HEK293 (cell line): ENCODE data around the gene ATXN7L3B.

Source experiments
- CTCF ChIA-PET: fragments of 350-600 bp; formaldehyde crosslinking; extraction: SDS; loops from one replicate; lab custom pipeline; 2021; ENCODE audit warnings: antibody characterized with exemption; lab: Yijun Ruan, JAX
- POLR2A ChIA-PET: fragments of 300-600 bp; formaldehyde crosslinking; extraction: SDS; loops from one replicate; lab custom pipeline; 2020; ENCODE audit warnings: antibody characterized with exemption, inconsistent platforms; lab: Yijun Ruan, JAX
- H3K27ac ChIP-seq: fragments of 200-500 bp; sonication (Bioruptor generic); 2 replicates; pipeline ENCODE4 v1.5.1; 2014; ENCODE audit warnings: low read depth, low read length, control low read depth, inconsistent platforms; ENCODE audit errors: extremely low read depth
- H3K36me3 ChIP-seq, 2 experiments: fragments of 200-500 bp in 1 of 2; sonication (Bioruptor generic) in 1 of 2; 1 replicate in 1 of 2; 2 replicates in 1 of 2; pipeline ENCODE4 v1.5.1; 2014 to 2017; ENCODE audit warnings: inconsistent platforms in 2 of 2, low read length in 2 of 2; ENCODE audit not compliant: control insufficient read depth in 2 of 2, insufficient read depth in 1 of 2
- H3K4me1 ChIP-seq: fragments of 200-500 bp; sonication (Bioruptor generic); 2 replicates; pipeline ENCODE4 v1.5.1; 2014; ENCODE audit warnings: mild to moderate bottlenecking, low read length, inconsistent platforms; ENCODE audit not compliant: control insufficient read depth, insufficient read depth
- H3K4me3 ChIP-seq: 2 replicates; pipeline ENCODE4 v1.5.1; 2011; ENCODE audit warnings: low read depth, mild to moderate bottlenecking, control low read depth, low read length, moderate library complexity
- H3K9me3 ChIP-seq: fragments of 200-500 bp; sonication (Bioruptor generic); 2 replicates; pipeline ENCODE4 v1.5.1; 2014; ENCODE audit warnings: low read depth, low read length, inconsistent platforms; ENCODE audit not compliant: control insufficient read depth, insufficient read depth
- GFI1B ChIP-seq: fragments of 450-650 bp; formaldehyde crosslinking; IDR thresholded peaks from 2 replicates; pipeline ENCODE4 v1.5.1; 2016; ENCODE audit warnings: missing biosample characterization, missing genetic modification characterization
- GLI2 ChIP-seq: fragments of 450-650 bp; formaldehyde crosslinking; IDR thresholded peaks from 2 replicates; pipeline ENCODE4; 2017; ENCODE audit warnings: missing biosample characterization, missing genetic modification characterization, low read depth, borderline replicate concordance
- HOXD13 ChIP-seq: sonication (generic); formaldehyde crosslinking; IDR thresholded peaks from 2 replicates; pipeline ENCODE4 v1.8.0; 2022; ENCODE audit warnings: missing genetic modification reagents, borderline replicate concordance
- OVOL3 ChIP-seq: fragments of 450-650 bp; formaldehyde crosslinking; IDR thresholded peaks from 2 replicates; pipeline ENCODE4 v1.5.1; 2016; ENCODE audit warnings: missing biosample characterization, missing genetic modification characterization
- REPIN1 ChIP-seq: fragments of 450-650 bp; formaldehyde crosslinking; IDR thresholded peaks from 2 replicates; pipeline ENCODE4 v1.5.1; 2017; ENCODE audit warnings: missing biosample characterization, missing genetic modification characterization, low read depth
- SALL2 ChIP-seq: fragments of 450-650 bp; formaldehyde crosslinking; IDR thresholded peaks from 2 replicates; pipeline ENCODE4 v1.5.0; 2017; ENCODE audit warnings: missing biosample characterization, mild to moderate bottlenecking, missing genetic modification characterization, borderline replicate concordance
- ZBTB11 ChIP-seq: fragments of 450-650 bp; formaldehyde crosslinking; conservative IDR thresholded peaks from 2 replicates; pipeline ENCODE4 v1.5.1; 2016; ENCODE audit warnings: low read depth, missing biosample characterization, missing genetic modification characterization
- ZBTB17 ChIP-seq: fragments of 450-650 bp; formaldehyde crosslinking; IDR thresholded peaks from 2 replicates; pipeline ENCODE4 v1.5.1; 2016; ENCODE audit warnings: missing biosample characterization, missing genetic modification characterization
- ZBTB49 ChIP-seq: fragments of 450-650 bp; formaldehyde crosslinking; IDR thresholded peaks from 2 replicates; pipeline ENCODE4 v1.5.1; 2016; ENCODE audit warnings: missing biosample characterization, missing genetic modification characterization, low read depth
- ZBTB8A ChIP-seq: fragments of 450-650 bp; formaldehyde crosslinking; IDR thresholded peaks from 2 replicates; pipeline ENCODE4 v1.5.1; 2016; ENCODE audit warnings: missing biosample characterization, missing genetic modification characterization
- ZFP3 ChIP-seq: fragments of 450-650 bp; formaldehyde crosslinking; IDR thresholded peaks from 2 replicates; pipeline ENCODE4 v1.5.1; 2016; ENCODE audit warnings: low read depth, missing biosample characterization, missing genetic modification characterization
- ZFP69B ChIP-seq: fragments of 450-650 bp; formaldehyde crosslinking; IDR thresholded peaks from 2 replicates; pipeline ENCODE4 v1.5.1; 2016; ENCODE audit warnings: missing biosample characterization, missing genetic modification characterization
- ZNF114 ChIP-seq: fragments of 450-650 bp; formaldehyde crosslinking; IDR thresholded peaks from 2 replicates; pipeline ENCODE4 v1.5.0; 2017; ENCODE audit warnings: missing biosample characterization, missing genetic modification characterization
- ZNF138 ChIP-seq: fragments of 450-650 bp; formaldehyde crosslinking; IDR thresholded peaks from 2 replicates; pipeline ENCODE4 v1.5.1; 2016; ENCODE audit warnings: missing biosample characterization, missing genetic modification characterization, borderline replicate concordance
- ZNF214 ChIP-seq: fragments of 450-650 bp; formaldehyde crosslinking; IDR thresholded peaks from 2 replicates; pipeline ENCODE4 v1.5.1; 2017; ENCODE audit warnings: missing biosample characterization, mild to moderate bottlenecking, missing genetic modification characterization, borderline replicate concordance
- ZNF223 ChIP-seq: fragments of 450-650 bp; formaldehyde crosslinking; IDR thresholded peaks from 2 replicates; pipeline ENCODE4 v1.5.1; 2016; ENCODE audit warnings: missing biosample characterization, missing genetic modification characterization
- ZNF24 ChIP-seq: fragments of 450-650 bp; formaldehyde crosslinking; IDR thresholded peaks from 2 replicates; pipeline ENCODE4 v1.5.1; 2016; ENCODE audit warnings: missing biosample characterization, missing genetic modification characterization
- ZNF26 ChIP-seq: fragments of 450-650 bp; formaldehyde crosslinking; IDR thresholded peaks from 2 replicates; pipeline ENCODE4 v1.5.1; 2016; ENCODE audit warnings: missing biosample characterization, missing genetic modification characterization
- ZNF426 ChIP-seq: fragments of 450-650 bp; formaldehyde crosslinking; IDR thresholded peaks from 2 replicates; pipeline ENCODE4 v1.5.1; 2017; ENCODE audit warnings: missing biosample characterization, missing genetic modification characterization, mild to moderate bottlenecking, inconsistent platforms, moderate library complexity
- ZNF48 ChIP-seq: fragments of 450-650 bp; formaldehyde crosslinking; IDR thresholded peaks from 2 replicates; pipeline ENCODE4 v1.5.1; 2016; ENCODE audit warnings: missing biosample characterization, missing genetic modification characterization
- ZNF501 ChIP-seq: fragments of 450-650 bp; formaldehyde crosslinking; IDR thresholded peaks from 2 replicates; pipeline ENCODE4 v1.5.1; 2016; ENCODE audit warnings: missing biosample characterization, missing genetic modification characterization
- ZNF521 ChIP-seq: fragments of 450-650 bp; formaldehyde crosslinking; IDR thresholded peaks from 2 replicates; pipeline ENCODE4 v1.5.1; 2017; ENCODE audit warnings: missing biosample characterization, mild to moderate bottlenecking, missing genetic modification characterization
- ZNF549 ChIP-seq: fragments of 450-650 bp; IDR thresholded peaks from 2 replicates; pipeline ENCODE4 v1.5.1; 2018; ENCODE audit warnings: missing biosample characterization, missing genetic modification characterization, mild to moderate bottlenecking, inconsistent platforms, moderate library complexity
- ZNF571 ChIP-seq: fragments of 450-650 bp; formaldehyde crosslinking; IDR thresholded peaks from 2 replicates; pipeline ENCODE4 v1.5.0; 2017; ENCODE audit warnings: missing biosample characterization, missing genetic modification characterization
- ZNF629 ChIP-seq: fragments of 450-650 bp; formaldehyde crosslinking; IDR thresholded peaks from 2 replicates; pipeline ENCODE4 v1.5.1; 2017; ENCODE audit warnings: missing biosample characterization, missing genetic modification characterization
- ZNF692 ChIP-seq: fragments of 450-650 bp; formaldehyde crosslinking; IDR thresholded peaks from 2 replicates; pipeline ENCODE4 v1.5.1; 2016; ENCODE audit warnings: missing biosample characterization, missing genetic modification characterization
- ZNF837 ChIP-seq: fragments of 450-650 bp; formaldehyde crosslinking; IDR thresholded peaks from 2 replicates; pipeline ENCODE4 v1.5.1; 2016; ENCODE audit warnings: missing biosample characterization, missing genetic modification characterization

ATXN7L3B gene

GRCh38 chr12:74581439-74581838, 43.8 kb downstream of the ATXN7L3B start:
- POLR2A ChIA-PET, result no interaction called here

GRCh38 chr12:74584483-74585062, 46.9 kb downstream of the ATXN7L3B start:
- CTCF ChIA-PET, result no interaction called here
- no peaks in the 10 kb centered on the region for H3K9me3 ChIP-seq

More at GRCh38 chr12:74581439-74581838, 43.8 kb downstream of the ATXN7L3B start:
- H3K9me3 ChIP-seq, result no peaks in the 10 kb centered on the region
- H3K36me3 ChIP-seq, result no peaks in the 10 kb centered on the region
- H3K4me1 ChIP-seq, result no peaks in the 10 kb centered on the region
- TF ChIP-seq ZNF138 (tag by site-specific recombination) (no peak), ZNF223 (tag by site-specific recombination) (no peak), ZBTB17 (tag by site-specific recombination) (no peak), ZNF214 (tag by site-specific recombination) (no peak), ZNF48 (no peak), ZNF501 (tag by site-specific recombination) (no peak), GFI1B (tag by site-specific recombination) (no peak), ZNF426 (tag by site-specific recombination) (no peak), ZNF549 (tag by site-specific recombination) (no peak), ZNF114 (tag by site-specific recombination) (no peak), ZFP69B (tag by site-specific recombination) (no peak), ZNF26 (tag by site-specific recombination) (no peak), REPIN1 (tag by site-specific recombination) (no peak), ZFP3 (tag by site-specific recombination) (no peak), OVOL3 (tag by site-specific recombination) (no peak), ZNF571 (tag by site-specific recombination) (no peak), ZNF692 (no peak)
- CTCF ChIA-PET, result no interaction called here
- no peak overlapping the region for H3K4me3 ChIP-seq
- H3K27ac ChIP-seq, result no peak overlapping the region

More at GRCh38 chr12:74584483-74585062, 46.9 kb downstream of the ATXN7L3B start:
- H3K4me1 ChIP-seq, result no peaks in the 10 kb centered on the region
- H3K27ac ChIP-seq, result no peak overlapping the region
- no peak overlapping the region for H3K4me3 ChIP-seq
- no peaks in the 10 kb centered on the region for H3K36me3 ChIP-seq
- POLR2A ChIA-PET, result no interaction called here
- TF ChIP-seq ZNF521 (tag by site-specific recombination) (no peak), SALL2 (no peak), ZNF837 (tag by site-specific recombination) (no peak), ZNF24 (tag by site-specific recombination) (no peak), HOXD13 (CRISPR knock-in tag) (no peak), ZBTB49 (tag by site-specific recombination) (no peak), ZNF629 (tag by site-specific recombination) (no peak), GLI2 (tag by site-specific recombination) (no peak), OVOL3 (tag by site-specific recombination) (no peak), ZNF549 (tag by site-specific recombination) (no peak), ZBTB11 (tag by site-specific recombination) (no peak), ZBTB8A (tag by site-specific recombination) (no peak)
